ENCODE data around the gene BRAT1.
"Not testable (repeated sequence)": the region's sequence is repeated elsewhere in the genome, so short reads cannot be mapped to it uniquely, and the experiment has no call there.

The BRAT1 gene

DNA sequence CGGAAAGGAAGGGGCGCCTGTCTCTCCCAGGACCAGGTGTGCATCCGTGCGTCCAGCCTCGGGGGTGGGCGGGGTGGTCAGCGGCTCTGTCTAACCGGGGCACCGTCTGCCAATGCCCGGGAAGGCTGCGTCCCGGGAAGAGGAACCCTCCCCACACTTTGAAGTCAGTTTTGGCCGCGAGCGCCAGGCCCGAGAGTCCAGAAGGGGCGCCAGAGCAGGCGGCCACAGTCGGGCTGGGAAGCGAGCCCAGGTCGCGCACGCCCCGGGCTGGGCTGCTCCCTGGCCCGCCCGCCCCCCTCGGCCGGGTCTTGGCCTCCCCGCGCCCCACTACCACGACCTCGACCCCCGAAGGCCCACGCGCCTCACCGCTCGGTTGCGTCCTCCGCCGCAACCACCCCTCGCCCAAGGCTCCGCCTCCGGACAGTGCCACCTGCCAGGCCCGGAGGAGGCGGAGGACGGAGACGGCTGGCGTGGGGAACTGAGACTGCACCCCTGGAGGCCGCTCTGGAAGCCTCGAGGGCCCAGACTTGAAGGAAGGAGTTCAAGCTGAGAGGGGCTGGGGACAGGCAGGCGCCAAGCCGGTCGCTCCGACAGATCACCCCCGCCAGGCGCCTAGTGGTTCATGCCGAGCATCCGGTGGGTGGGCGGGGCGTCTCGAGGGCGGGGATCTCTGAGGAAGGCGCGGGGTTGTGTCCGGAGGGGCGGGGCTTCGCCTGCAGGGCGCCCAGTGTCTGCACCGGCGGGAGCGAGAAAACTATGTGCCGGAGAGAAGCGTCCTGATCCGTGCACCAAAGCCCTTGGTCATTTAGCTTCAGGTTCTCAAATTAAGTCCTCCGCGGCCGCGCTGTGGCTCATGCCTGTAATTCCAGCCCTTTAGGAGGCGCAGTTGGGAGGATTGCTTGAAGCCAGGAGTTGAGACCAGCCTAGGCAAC lies at the start of gene BRAT1:
Gene BRAT1, minus strand, starts transcription at position 404 of the 932 bp plus-strand sequence. CDS start 1,093 bp downstream, outside the sequence.
- peak; percentile 71 for DNase-seq

DNA sequence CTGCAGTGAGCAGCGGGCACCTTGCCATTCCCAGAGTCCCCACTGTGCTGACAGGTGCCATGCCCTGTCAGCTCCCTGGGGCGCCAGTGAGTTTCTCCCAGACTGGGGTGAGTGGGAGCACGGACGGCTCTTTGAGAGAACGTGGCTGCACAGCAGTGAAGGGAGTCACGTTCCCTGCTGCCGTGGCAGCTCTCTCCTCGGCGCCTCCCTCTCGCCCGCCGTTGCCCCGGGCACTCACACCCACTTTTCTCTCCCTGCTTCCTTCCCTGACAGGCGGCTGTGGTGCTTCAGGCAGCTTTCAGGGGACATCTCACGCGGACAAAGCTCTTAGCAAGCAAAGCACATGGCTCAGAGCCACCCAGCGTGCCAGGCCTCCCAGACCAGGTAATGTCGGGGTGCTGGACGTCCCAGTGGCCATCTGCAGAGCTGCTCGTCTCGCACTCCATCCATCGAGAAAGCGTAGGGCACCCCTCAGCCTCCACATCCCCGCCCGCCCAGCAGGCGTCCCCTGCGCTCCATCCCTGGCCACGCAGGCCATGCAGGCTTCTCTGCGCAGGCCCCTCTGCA lies 49.4 kb upstream of the BRAT1 start:
- no peak for DNase-seq

DNA sequence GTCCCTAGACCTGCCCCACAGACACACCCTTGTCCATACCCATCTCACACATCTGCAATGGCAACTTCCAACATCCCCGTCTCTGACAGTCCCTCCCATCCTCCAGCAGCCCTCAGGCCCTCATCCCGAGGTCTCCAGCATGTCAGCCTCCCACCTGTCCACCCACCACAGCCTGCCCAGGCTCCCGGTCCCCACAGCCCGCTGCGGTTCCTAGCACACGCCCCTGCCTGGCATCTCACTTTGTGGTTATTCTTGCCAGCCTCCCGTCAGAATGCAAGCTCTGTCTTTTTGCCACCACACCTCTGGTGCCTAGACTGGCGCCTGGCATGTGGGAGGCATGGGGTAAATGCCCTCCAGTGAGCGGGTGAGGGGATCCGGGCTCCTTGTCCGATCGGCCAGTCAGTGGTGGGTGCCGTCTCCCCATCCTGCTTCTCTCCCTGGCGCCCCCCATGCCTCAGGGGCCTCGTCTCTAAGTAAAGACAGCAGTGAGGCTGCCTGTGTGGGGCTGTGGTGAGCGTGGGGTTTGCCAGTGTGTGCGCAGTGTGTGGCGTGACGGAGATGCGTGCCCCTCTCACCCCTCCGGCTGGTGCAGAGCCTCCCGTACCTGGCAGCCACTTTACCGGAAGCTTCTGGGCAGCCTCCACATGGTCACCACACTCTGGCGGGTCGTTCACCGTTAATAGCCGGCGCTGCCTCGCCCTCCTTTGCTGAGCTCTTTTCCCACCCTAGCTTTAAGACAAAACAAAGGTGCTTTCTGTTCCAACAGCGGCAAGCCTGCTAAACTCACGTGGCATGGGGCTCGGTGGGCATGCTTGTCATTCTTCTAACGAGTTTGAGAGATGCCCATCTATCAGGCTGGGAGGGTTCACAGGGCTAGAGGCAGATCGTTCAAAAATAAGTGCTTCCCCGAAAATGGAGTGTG lies 48.0 kb upstream of the BRAT1 start:
- no peak for DNase-seq

DNA sequence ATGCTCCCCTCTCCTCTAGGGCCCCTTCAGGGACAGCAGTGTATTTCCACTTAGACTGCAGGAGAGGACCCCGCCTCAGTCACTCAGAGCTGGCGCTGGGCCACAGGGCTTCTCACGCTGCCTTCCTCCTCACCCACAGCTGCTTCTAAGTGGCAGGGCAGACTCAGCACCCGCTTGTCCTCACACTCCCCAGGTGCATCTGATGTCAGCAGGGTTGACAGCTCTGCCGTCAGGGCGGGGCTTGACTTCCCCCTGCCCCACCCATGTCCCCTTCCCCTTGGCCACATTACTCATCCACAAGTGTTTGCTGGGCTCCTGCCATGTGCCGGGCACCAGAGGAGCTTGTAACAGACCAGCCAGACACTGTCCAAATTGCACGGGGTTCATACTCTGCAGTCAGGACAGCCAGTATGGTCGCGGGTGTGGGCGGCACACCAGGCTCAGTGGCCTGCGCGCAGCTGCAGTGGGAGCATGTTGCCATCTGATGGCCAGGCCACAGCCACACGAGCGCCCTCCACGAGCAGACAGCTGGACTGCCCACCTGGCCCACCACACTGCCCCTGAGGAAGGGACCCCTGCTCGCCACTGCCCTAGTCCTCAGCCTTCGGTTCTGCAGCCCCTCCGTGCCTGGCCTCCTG lies 47.2 kb upstream of the BRAT1 start:
- no peak for DNase-seq

DNA sequence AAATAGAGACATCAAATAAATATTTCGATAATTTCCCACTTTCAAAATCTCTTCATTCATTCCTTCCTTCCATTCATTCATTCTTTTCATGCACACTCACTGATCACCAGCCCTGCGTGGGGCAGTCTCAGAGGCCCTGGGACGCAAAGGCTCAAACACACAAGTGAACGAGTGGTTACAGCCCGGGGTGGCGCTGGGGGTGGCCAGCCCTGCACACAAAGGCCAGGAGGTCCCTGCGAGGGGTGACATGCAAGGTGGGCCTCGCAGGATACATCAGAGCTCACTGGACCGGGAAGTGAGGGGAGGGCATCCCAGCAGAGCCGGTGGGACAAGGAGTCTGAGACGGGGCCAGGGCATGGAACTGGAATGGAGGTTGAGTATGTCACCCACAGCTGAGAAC lies 46.6 kb upstream of the BRAT1 start:
- DNase-seq = no peak

DNA sequence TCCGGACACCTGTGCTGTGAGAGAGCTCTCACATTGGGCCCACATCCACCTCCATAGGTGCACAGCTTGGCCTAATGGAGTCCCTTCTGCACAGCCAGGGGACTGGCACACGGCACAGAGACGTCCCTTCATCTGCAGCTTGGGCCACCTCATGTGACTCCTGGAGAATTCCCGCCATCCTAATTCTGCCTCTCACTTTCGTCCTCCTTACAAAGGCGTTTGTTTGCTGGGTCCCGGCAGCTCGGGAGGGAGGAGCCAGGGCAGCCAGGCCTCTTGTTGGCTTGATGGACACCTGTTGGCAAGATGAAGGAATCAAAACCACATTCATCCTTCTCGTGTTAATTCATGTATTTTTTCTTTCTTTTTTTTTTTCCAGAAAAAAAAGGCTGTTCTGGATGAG lies 45.7 kb upstream of the BRAT1 start:
- DNase-seq = no peak

DNA sequence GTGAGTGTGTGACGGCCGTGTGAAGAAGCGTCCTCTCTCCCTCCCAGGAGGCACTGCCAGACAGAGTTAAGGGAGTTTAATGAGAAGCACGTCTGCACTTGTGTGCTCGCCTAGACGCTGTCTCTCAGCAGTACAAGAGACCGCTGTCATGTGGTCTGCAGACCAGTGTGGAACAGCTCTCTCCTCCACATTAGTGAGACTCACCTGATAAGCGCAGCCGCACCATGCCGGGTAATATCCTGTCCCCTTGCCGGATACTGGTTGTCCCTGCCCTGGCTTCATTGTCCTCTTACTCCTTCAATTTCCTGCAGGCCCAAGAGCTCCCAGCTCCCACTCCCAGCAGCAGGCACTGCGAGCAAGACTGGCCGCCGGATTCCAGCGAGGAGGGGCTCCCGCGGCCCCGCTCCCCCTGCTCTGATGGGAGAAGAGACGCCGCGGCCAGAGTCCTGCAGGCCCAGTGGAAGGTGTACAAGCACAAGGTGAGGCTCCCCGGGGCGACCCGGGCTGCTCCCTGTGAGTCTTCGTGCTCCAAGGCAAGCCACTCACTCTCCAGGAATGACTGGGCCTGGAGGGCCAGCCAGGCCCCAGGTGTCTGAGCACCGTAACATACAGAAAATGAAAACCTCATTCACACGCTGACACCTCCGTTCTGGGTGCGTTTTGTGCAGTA lies 43.0 kb upstream of the BRAT1 start:
- no peak for DNase-seq

DNA sequence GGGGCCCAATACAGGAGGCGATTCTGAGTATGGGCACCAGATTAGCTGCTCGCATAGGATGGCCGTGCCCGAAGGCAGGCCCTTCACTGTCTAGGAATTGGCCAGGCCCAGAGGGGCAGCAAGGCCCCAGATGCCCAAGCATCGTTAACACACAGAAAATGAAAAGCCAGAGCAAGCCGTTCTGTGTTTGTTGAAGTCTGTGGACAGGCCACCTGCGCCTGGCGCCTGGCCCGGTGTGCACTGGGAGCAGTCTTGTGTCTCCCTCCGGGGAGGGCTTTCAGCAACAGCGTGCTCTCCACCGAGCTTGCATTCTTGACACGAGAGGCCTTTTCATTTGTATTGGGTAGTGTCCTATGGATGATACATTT lies 41.9 kb upstream of the BRAT1 start:
- DNase-seq = no peak

DNA sequence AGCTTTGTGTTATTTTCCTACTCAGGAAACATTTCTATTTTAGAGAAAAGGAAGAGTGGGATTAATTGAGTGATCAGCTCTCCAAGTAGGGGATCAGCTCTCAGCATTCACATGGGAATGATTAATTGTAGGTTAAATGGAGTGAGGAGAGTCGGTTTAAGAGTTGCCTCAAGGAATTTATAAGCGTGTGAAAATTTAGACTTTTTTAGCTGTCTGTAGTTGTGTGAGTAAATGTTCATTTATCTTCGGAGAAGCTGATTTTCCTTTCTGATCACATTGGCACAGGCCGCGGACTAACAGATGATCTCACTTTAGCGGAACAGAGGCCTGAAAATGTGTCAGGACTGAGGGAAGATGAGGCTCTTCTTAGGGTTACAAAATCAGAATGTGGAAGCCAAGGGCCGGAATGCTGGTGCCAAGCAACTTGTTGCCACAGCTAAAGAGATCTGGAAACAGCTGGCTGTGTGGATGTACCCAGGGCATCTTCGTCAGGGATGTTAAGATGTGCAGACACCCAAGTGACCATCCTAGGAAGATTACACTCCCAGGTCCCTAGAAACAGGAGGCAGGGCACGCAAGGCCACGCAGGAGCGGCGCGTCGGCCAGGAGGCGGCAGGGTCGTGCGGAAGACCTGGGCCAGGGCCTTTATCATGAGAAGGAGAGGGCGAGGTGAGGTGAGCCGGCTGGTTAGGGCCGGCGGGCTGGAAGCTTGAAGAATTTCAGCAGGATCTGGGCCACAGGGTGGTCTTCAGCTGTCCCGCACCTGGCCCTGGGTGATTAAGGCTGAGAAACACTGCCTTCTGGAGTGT lies 41.3 kb upstream of the BRAT1 start:
- DNase-seq = no peak

DNA sequence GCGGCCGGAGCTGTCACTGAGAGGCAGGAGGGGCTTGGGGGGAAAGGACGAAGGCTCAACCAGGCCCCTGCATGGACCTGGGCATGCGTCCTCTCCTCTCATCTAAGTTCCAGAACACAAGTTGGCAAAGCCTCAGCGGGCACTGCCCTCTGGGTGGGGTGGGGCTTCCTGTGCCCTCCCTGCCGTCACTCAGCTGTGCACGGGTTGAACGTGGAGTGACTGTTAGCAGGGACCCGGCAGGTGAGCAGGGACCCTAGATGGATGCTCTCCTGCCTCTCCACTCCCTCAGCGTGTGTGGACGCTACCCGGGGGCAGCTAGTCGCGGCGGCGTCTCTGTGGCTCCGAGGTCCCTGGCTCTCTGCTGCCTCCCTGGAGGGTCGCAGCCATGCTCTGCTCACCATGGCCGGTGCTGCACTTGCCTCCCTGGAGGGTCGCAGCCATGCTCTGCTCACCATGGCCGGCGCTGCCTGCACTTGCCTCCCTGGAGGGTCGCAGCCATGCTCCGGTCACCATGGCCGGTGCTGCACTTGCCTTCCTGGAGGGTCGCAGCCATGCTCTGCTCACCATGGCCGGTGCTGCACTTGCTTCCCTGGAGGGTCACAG lies 40.0 kb upstream of the BRAT1 start:
- DNase-seq = no peak

DNA sequence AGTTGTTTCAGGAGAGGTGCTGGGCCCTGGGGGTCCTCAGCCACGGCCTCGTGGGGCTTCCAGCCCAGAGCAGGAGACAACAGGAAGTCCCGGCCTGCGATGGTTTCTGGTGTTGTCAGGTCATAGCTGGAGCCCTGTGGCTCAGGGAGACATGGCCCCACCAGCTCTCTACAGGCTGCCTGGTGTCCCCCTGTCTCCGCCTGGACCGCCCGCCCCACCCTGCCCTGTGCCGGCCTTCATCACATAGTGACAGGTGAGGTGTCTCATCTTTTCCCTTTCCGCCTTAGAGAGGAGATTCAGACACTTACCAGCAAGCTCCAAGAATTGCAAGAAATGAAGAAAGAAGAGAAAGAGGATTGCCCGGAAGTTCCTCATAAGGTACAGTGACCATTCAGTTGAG lies 39.3 kb upstream of the BRAT1 start:
- no peak for DNase-seq

DNA sequence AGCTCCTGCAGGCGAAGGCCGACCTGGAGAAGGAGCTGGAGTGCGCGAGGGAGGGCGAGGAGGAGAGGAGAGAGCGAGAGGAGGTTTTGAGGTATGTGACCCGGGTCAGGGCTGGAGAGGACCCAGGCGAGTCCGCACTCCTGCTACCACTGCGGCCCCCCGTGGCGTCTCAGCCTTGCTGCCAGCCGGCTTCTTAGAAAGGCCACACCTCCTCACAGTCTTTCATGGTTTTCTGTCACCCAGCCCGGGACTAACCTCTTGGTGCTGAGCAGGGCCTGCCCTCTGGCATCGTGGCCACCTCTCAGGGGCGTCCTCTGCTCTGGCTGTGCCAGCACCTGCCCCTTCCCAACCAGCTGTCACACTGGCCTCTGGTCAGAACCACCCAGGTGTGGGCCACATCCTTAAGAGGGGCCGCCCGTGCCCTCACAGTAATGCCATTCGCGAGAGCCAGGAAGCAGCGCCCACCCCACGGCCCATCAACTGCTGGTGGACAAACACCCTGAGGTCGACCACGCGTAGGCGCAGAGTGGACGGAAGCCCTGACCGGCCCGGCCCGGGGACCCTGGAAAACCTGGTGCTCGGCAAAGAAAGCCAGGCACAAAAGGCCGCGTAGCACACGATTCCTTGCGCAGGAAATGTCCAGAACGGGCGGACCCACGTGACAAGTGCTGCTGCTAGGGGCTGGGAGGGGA lies 37.9 kb upstream of the BRAT1 start:
- no peak for DNase-seq

DNA sequence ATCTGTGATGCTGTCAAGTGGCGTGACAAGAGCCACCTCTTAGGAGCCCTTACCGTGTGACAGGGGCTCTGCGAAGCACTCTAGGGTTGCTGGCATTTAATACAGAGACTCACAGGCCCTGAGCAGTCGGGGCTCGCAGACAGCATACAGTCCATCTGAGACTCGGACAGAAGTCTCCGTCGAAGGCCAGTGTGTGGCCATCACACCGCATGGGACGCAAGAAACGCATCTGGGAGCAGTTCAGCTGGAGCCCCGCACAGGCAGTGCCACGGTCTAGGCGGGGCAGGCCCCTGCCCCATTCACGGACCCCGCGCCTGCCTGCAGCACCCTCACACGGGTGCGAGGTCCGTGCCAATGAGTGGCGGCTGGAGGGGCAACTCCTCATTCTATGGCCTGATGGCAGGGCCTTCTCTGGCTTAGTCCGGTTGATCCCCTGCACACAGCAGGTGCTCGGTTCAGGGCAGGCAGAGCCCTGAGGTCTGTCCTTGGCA lies 37.1 kb upstream of the BRAT1 start:
- no peak for DNase-seq

DNA sequence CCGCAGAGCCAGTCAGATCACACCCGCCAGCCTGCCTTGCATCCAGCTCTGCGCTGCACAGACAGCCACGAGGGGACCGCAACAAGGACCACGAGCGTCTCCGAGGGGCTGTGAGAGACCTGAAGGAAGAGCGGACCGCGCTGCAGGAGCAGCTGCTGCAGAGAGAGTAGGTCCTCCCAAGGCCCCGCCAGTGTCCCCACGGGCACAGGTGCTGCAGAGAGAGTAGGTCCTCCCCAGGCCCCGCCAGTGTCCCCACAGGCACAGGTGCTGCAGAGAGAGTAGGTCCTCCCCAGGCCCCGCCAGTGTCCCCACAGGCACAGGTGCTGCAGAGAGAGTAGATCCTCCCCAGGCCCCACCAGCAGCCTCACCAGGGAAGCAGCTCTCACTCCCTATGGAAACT lies 34.6 kb upstream of the BRAT1 start:
- DNase-seq = not testable (repeated sequence)

DNA sequence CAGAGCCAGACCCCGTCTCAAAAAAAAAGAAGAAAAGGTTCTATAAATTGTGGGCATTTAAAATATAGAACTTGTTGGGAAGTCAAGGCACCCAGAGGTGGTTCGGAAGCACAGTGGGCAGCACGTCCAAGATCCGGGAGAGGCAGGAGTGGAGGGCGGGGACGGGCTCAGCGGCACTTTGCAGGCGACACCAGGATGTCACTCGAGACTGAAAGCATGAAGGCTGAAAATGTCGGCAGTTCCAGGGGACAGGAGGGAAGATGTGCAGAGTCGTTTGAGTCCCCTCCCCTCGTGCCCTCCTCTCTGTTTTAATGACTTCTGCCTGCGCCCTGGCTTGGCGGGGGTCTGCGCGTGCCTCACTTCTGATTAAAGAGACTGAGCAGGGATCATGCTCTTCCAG lies 34.0 kb upstream of the BRAT1 start:
- DNase-seq = no peak

DNA sequence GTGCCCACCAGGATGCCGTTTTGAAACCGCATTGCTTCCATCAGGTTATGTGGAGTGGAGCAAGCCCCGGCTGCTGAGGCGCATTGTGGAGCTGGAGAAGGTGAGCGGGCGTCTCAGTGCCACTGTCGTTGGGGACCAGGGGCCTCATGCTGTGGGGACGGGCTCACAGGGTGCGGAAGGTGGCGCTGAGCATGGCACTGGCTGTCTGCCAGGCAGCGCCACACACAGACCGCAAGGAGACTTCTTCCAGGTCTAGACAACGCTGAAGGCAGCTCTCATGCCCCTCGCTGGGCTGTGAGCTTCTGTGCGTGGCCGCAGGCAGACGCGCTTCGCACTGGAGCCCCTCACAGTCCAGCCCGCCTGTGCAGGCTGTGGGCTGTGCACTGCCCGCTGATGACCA lies 32.5 kb upstream of the BRAT1 start:
- no peak for DNase-seq

DNA sequence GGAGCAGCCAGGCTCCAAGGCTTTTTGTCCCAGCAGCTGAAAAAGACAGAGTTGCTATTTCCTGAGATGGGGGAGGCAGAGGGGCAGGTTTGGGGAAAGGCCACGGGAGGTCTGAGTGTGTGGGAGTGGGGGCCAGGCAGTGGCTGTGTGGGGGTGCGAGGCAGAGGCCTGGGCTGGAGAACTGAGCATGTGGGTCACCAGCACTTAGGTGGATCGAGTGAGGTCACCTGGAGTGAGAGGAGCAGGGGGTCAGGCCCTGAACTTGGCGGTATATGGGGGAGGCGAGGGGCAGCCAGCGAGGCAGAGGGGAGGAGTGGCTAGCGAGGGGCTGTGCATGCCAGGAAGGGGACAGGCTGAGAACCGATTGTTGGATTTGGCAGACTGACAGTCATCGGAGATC lies 31.8 kb upstream of the BRAT1 start:
- DNase-seq = no peak

DNA sequence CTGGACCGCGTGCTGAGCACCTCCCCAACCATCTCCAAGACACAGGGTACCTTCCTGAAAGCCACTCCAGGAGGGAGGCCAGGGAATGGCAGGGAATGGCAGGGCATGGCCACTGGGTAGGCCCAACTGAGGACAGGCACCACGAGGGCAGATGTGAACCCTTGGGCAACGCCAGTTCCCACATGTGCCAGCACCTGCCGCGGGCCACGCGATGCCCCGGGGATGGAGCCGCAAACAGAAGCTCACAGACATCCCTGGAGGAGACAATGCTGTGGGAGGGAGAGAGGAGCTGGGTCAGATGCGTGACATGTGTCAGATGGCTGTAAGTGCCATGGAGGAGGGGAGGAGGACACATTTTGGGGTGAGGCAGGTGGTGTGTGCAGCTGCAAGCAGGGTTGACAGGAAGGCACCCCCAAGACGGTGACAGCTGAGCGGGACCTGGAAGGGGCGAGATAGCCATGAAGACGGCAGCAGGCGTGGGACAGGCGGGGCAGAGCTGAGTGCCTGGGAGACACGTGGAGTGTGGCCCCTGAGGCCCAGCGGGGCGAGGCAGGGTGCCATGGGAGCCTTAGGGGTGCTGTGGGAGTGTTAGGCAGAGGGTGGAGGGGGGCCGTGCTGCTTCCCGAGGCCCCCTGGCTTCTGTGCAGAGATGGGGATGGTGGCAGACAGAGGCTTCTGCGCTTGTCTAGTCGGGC lies 31.1 kb upstream of the BRAT1 start:
- no peak for DNase-seq

DNA sequence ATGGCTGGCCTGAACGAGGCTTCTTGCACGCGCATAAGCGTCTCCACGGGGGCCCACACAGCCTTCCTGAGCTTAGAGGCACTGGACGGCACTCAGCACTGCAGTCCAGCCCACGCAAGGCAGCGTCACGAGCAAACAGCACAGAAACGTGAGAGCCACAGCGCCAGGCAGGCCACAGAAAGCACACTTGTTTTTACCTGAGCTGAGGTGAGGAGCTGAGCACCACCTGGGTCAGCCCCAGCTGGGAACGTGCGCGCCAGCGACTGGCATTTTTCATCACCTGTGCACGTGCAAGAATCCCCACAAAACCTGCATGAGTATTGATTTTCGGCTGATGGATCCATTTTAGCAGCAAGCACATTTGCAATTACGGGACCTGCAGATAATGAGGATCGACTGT lies 30.1 kb upstream of the BRAT1 start:
- no peak for DNase-seq

Data from NCI-H187 treated with DMSO at 0.1 percent for 48 hours (cell line).